ENCODE data around the gene NQO2.

GRCh38 chr6:3032986-3033385, 33.3 kb downstream of the NQO2 start:
- TF ChIP-seq POLR2A (IDR thresholded peaks at IDR 0.05) (no peak), CTCF (IDR thresholded peaks at IDR 0.05) (no peak)

Data from testis (tissue), 2 donors.